GM18507 (cell line): ENCODE results near the gene DTD1.

ENCODE experiments used
- DNase-seq: peaks from one replicate; pipeline ENCODE4 v3.0.0; 2011; ENCODE audit warnings: low read depth; ENCODE audit not compliant: insufficient read length; ENCODE audit errors: extremely low spot score
- FAIRE-seq: peaks from 2 replicates; lab custom pipeline; 2011; peaks lifted over from hg19 to GRCh38; lab: Jason Lieb, UNC

Gene DTD1

DNA sequence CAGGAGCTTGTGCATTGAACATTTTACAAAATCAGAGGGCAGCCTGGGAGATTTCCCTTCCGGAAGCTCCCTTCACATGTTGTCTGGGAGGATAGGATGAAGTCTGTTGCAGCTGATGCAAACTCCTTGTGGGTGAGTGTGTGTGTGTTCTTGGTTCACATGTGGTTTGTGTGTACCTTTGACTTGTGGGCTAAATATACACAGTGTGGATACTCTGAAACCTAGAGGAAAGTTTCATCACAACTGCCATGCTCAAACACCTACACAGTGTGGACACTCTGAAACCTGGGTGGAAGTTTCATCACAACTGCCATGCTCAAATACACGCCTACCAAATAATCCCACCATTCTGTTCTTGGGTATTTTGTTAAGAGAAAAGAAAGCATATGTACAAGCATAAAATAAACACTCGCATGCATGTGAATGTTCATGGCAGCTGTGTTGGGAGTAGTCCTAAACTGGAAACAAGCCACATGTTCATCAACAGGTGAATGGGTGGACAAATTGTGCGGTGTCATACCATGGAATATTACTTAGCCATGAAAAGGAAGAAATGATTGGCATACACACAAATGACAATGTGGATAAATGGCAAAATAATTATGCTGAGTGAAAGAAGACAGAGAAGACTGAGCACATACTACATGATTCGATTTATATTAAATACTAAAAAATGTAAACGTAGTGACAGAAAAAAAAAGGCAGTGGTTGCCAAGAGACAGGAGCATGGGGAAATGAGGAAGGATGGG is 227.5 kb downstream of the DTD1 start:
- FAIRE-seq (no peak), DNase-seq (no peak)
